SK-N-SH (cell line): ENCODE results near the gene PPP4R3A. TPM values are rescaled to one million over a fixed set of nuclear protein-coding genes. Genes with fewer than 3 reads are reported as not detected.

Experiments used
- CTCF ChIA-PET: fragments of 300-600, 350-600 bp; formaldehyde crosslinking; extraction: SDS; loops from one replicate; lab custom pipeline; 2021; lab: Yijun Ruan, JAX
- POLR2A ChIA-PET: fragments of 350-600 bp; sonication (Branson Sonifier 250); formaldehyde crosslinking; extraction: SDS; loops from one replicate; lab custom pipeline; 2020; ENCODE audit warnings: antibody characterized with exemption, inconsistent platforms; lab: Yijun Ruan, JAX
- DNase-seq: peaks from one replicate; pipeline ENCODE4 v3.0.0; 2012
- H2AFZ ChIP-seq: fragments of 200-600 bp; sonication (generic); 2 replicates; pipeline ENCODE4 v1.8.1; 2016; ENCODE audit warnings: antibody characterized with exemption, mild to moderate bottlenecking, low read depth
- H3F3A ChIP-seq: fragments of 200-600 bp; sonication (generic); replicated peaks from 2 replicates; pipeline ENCODE3; 2016; ENCODE audit warnings: antibody characterized with exemption, mild to moderate bottlenecking; ENCODE audit not compliant: insufficient read depth
- H3K27ac ChIP-seq, 2 experiments: fragments of 200-500 bp in 1 of 2; fragments of 200-600 bp in 1 of 2; sonication (Bioruptor generic) in 1 of 2; sonication (generic), shearing (Covaris generic) in 1 of 2; 2 replicates each; pipeline versions ENCODE4 v1.5.1 to v1.6.1; 2014 to 2016; ENCODE audit warnings: low read depth in 2 of 2, inconsistent platforms in 1 of 2, low read length in 1 of 2, mild to moderate bottlenecking in 1 of 2, mixed read lengths in 1 of 2
- H3K27me3 ChIP-seq: fragments of 200-600 bp; sonication (generic), shearing (Covaris generic); 2 replicates; pipeline ENCODE4 v1.6.1; 2016; ENCODE audit warnings: mixed run types; ENCODE audit not compliant: insufficient read depth
- H3K36me3 ChIP-seq, 2 experiments: fragments of 200-500 bp in 1 of 2; fragments of 200-600 bp in 1 of 2; sonication (Bioruptor generic) in 1 of 2; sonication (generic) in 1 of 2; replicated peaks in 1 of 2; 2 replicates each; pipeline versions ENCODE3 to v1.5.1; 2014 to 2016; ENCODE audit warnings: low read length in 1 of 2, mild to moderate bottlenecking in 1 of 2; ENCODE audit not compliant: insufficient read depth in 2 of 2, control insufficient read depth in 1 of 2
- H3K4me1 ChIP-seq, 2 experiments: fragments of 200-500 bp in 1 of 2; fragments of 200-600 bp in 1 of 2; sonication (Bioruptor generic) in 1 of 2; sonication (generic), shearing (Covaris generic) in 1 of 2; 2 replicates each; pipeline versions ENCODE4 v1.5.1 to v1.6.1; 2014 to 2016; ENCODE audit warnings: low read depth in 1 of 2, low read length in 1 of 2, mixed run types in 1 of 2; ENCODE audit not compliant: insufficient read depth in 2 of 2, control insufficient read depth in 1 of 2
- H3K4me2 ChIP-seq: fragments of 200-600 bp; sonication (generic), shearing (Covaris generic); 2 replicates; pipeline ENCODE4 v1.6.1; 2017; ENCODE audit warnings: mixed run types
- H3K4me3 ChIP-seq, 2 experiments: fragments of 200-500 bp in 1 of 2; fragments of 200-600 bp in 1 of 2; sonication (Bioruptor generic) in 1 of 2; sonication (generic), shearing (Covaris generic) in 1 of 2; 2 replicates each; pipeline versions ENCODE4 v1.5.1 to v1.8.1; 2014 to 2016; ENCODE audit warnings: low read depth in 2 of 2, inconsistent platforms in 1 of 2, low read length in 1 of 2, mild to moderate bottlenecking in 1 of 2, mixed read lengths in 1 of 2, moderate library complexity in 1 of 2
- H3K79me2 ChIP-seq: fragments of 200-600 bp; sonication (generic); 2 replicates; pipeline ENCODE4 v1.8.1; 2017; ENCODE audit warnings: mild to moderate bottlenecking; ENCODE audit not compliant: insufficient read depth
- H3K9ac ChIP-seq: fragments of 200-600 bp; sonication (generic); 2 replicates; pipeline ENCODE4 v1.6.1; 2017; ENCODE audit warnings: mixed run types
- H3K9me2 ChIP-seq: fragments of 200-600 bp; sonication (generic); 2 replicates; pipeline ENCODE4 v1.6.1; 2017; ENCODE audit warnings: mixed run types
- H3K9me3 ChIP-seq: fragments of 200-600 bp; sonication (generic); 2 replicates; pipeline ENCODE4 v1.6.1; 2017; ENCODE audit warnings: mixed run types, mild to moderate bottlenecking, moderate library complexity
- H4K20me1 ChIP-seq: fragments of 200-600 bp; sonication (generic); 2 replicates; pipeline ENCODE4 v1.6.1; 2017; ENCODE audit warnings: mild to moderate bottlenecking, mixed run types; ENCODE audit not compliant: insufficient read depth
- ELF1 ChIP-seq: IDR thresholded peaks from 2 replicates; pipeline ENCODE4 v1.4.0; 2012
- EP300 ChIP-seq, 2 experiments: IDR thresholded peaks; 2 replicates each; pipeline versions ENCODE4 v1.4.0 to v1.6.1; 2012; ENCODE audit warnings: borderline replicate concordance in 1 of 2, low read depth in 1 of 2, low read length in 1 of 2
- FOXM1 ChIP-seq: IDR thresholded peaks from 2 replicates; pipeline ENCODE4 v1.4.0; 2012; ENCODE audit warnings: low read depth, mild to moderate bottlenecking
- GABPA ChIP-seq: IDR thresholded peaks from 2 replicates; pipeline ENCODE4 v1.4.0; 2012; ENCODE audit warnings: low read depth, mild to moderate bottlenecking
- MEF2A ChIP-seq: IDR thresholded peaks from 2 replicates; pipeline ENCODE4 v1.4.0; 2012; ENCODE audit warnings: low read depth, borderline replicate concordance
- MXI1 ChIP-seq: IDR thresholded peaks from 2 replicates; pipeline ENCODE4 v1.6.1; 2012; ENCODE audit warnings: mild to moderate bottlenecking, low read depth, low read length, improper control_type of control experiment
- NRF1 ChIP-seq: IDR thresholded peaks from 2 replicates; pipeline ENCODE4 v1.6.1; 2012; ENCODE audit warnings: low read depth, mild to moderate bottlenecking, low read length
- POLR2AphosphoS5 ChIP-seq: IDR thresholded peaks from 2 replicates; pipeline ENCODE4 v1.6.1; 2012; ENCODE audit warnings: low read depth, low read length
- RXRA ChIP-seq: IDR thresholded peaks from 2 replicates; pipeline ENCODE4 v1.4.0; 2012; ENCODE audit warnings: low read depth, mild to moderate bottlenecking, borderline replicate concordance
- SMC3 ChIP-seq: IDR thresholded peaks from 2 replicates; pipeline ENCODE4 v1.6.1; 2012; ENCODE audit warnings: low read depth, low read length, improper control_type of control experiment
- TAF1 ChIP-seq: IDR thresholded peaks from 2 replicates; pipeline ENCODE4 v1.6.1; 2012; ENCODE audit warnings: low read depth, mild to moderate bottlenecking, low read length, moderate library complexity, borderline replicate concordance
- TEAD4 ChIP-seq: IDR thresholded peaks from 2 replicates; pipeline ENCODE4 v1.4.0; 2012; ENCODE audit warnings: mild to moderate bottlenecking, borderline replicate concordance; ENCODE audit not compliant: insufficient read depth
- polyA plus RNA-seq, 3 experiments: library from polyadenylated mRNA; depleted of rRNA; stranded (reverse); fragments of >200 nt; gene quantifications; 2 replicates each; pipeline ENCODE4 v1.2.3, GENCODE V29; 2012
- TF ChIP-seq, protein P1 (sequence below): IDR thresholded peaks from 2 replicates; pipeline ENCODE4 v1.4.0; 2012; ENCODE audit warnings: low read depth, borderline replicate concordance
- TF ChIP-seq, protein P2 (sequence below): IDR thresholded peaks from 2 replicates; pipeline ENCODE4; 2012
- TF ChIP-seq, protein P3 (sequence below): IDR thresholded peaks from 2 replicates; pipeline ENCODE4 v1.6.1; 2012; ENCODE audit warnings: mild to moderate bottlenecking, low read depth, low read length, moderate library complexity

Gene PPP4R3A
- polyA plus RNA-seq, 1 of the 3 experiments (the other 2 are of a cell fraction): 34.9 TPM

- no peaks in the 10 kb centered on the region for H3K79me2 ChIP-seq
- no peaks in the 10 kb centered on the region for H3K4me1 ChIP-seq
- DNase-seq: no peak
- H3K9ac ChIP-seq: no peak overlapping the region
- no peak overlapping the region for H3K4me3 ChIP-seq
- no peak overlapping the region for H3K27ac ChIP-seq
- no peaks in the 10 kb centered on the region for H3K36me3 ChIP-seq
- H3K27me3 ChIP-seq: peaks cover 20% of the 10 kb centered on the region; the same call in 1 of the 2 replicates
- no peak overlapping the region for H3K4me2 ChIP-seq
- CTCF ChIA-PET: no interaction called here
- H3K9me3 ChIP-seq: no peaks in the 10 kb centered on the region
- H3K9me2 ChIP-seq: no peaks in the 10 kb centered on the region
- H2AFZ ChIP-seq: no peak overlapping the region
- no peaks in the 10 kb centered on the region for H4K20me1 ChIP-seq
- no peaks in the 10 kb centered on the region for H3F3A ChIP-seq
- TF ChIP-seq TEAD4 (no peak), POLR2AphosphoS5 (no peak), GABPA (no peak), EP300 (IDR thresholded peaks at IDR 0.05; ENCODE audit: borderline replicate concordance in 1 of 2, low read depth in 1 of 2, low read length in 1 of 2) (no peak), MEF2A (no peak), TAF1 (no peak), MXI1 (no peak), SMC3 (no peak), RXRA (no peak), FOXM1 (no peak), ELF1 (no peak), NRF1 (no peak)
- TF ChIP-seq, protein P1, sequence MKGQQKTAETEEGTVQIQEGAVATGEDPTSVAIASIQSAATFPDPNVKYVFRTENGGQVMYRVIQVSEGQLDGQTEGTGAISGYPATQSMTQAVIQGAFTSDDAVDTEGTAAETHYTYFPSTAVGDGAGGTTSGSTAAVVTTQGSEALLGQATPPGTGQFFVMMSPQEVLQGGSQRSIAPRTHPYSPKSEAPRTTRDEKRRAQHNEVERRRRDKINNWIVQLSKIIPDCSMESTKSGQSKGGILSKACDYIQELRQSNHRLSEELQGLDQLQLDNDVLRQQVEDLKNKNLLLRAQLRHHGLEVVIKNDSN: no peak
- TF ChIP-seq, protein P2, sequence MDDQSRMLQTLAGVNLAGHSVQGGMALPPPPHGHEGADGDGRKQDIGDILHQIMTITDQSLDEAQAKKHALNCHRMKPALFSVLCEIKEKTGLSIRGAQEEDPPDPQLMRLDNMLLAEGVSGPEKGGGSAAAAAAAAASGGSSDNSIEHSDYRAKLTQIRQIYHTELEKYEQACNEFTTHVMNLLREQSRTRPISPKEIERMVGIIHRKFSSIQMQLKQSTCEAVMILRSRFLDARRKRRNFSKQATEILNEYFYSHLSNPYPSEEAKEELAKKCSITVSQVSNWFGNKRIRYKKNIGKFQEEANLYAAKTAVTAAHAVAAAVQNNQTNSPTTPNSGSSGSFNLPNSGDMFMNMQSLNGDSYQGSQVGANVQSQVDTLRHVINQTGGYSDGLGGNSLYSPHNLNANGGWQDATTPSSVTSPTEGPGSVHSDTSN: no peak
- TF ChIP-seq, protein P3, sequence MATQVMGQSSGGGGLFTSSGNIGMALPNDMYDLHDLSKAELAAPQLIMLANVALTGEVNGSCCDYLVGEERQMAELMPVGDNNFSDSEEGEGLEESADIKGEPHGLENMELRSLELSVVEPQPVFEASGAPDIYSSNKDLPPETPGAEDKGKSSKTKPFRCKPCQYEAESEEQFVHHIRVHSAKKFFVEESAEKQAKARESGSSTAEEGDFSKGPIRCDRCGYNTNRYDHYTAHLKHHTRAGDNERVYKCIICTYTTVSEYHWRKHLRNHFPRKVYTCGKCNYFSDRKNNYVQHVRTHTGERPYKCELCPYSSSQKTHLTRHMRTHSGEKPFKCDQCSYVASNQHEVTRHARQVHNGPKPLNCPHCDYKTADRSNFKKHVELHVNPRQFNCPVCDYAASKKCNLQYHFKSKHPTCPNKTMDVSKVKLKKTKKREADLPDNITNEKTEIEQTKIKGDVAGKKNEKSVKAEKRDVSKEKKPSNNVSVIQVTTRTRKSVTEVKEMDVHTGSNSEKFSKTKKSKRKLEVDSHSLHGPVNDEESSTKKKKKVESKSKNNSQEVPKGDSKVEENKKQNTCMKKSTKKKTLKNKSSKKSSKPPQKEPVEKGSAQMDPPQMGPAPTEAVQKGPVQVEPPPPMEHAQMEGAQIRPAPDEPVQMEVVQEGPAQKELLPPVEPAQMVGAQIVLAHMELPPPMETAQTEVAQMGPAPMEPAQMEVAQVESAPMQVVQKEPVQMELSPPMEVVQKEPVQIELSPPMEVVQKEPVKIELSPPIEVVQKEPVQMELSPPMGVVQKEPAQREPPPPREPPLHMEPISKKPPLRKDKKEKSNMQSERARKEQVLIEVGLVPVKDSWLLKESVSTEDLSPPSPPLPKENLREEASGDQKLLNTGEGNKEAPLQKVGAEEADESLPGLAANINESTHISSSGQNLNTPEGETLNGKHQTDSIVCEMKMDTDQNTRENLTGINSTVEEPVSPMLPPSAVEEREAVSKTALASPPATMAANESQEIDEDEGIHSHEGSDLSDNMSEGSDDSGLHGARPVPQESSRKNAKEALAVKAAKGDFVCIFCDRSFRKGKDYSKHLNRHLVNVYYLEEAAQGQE: no peak
- TF ChIP-seq, all 33 proteins: peak for 0
- POLR2A ChIA-PET: no interaction called here
These were observed 35.1 kb upstream of the PPP4R3A start for GRCh38 chr14:91545204-91545603.
